GM18526 (cell line): ENCODE results near the gene HOXA6.

ENCODE experiments used
- POLR2A ChIP-seq: IDR thresholded peaks from 3 replicates; pipeline ENCODE4 v1.6.1; 2011; ENCODE audit not compliant: insufficient read length; ENCODE audit errors: extremely low read depth

HOXA6 gene

GRCh38 chr7:27161721-27162560, 14.4 kb upstream of the HOXA6 start:
- no peak for TF ChIP-seq POLR2A

GRCh38 chr7:27161214-27161720, 13.7 kb upstream of the HOXA6 start:
- no peak for TF ChIP-seq POLR2A

- no peak for TF ChIP-seq POLR2A
These were observed 13.1 kb upstream of the HOXA6 start for GRCh38 chr7:27160546-27161213.

- no peak for TF ChIP-seq POLR2A
These were observed 12.6 kb upstream of the HOXA6 start for GRCh38 chr7:27160145-27160545.

GRCh38 chr7:27159266-27160144, 11.9 kb upstream of the HOXA6 start:
- no peak for TF ChIP-seq POLR2A

- no peak for TF ChIP-seq POLR2A
These were observed 11.1 kb upstream of the HOXA6 start for GRCh38 chr7:27158436-27159265.

GRCh38 chr7:27157702-27158431, 10.3 kb upstream of the HOXA6 start:
- TF ChIP-seq POLR2A = no peak

GRCh38 chr7:27156916-27157701, 9.5 kb upstream of the HOXA6 start:
- no peak for TF ChIP-seq POLR2A

- TF ChIP-seq POLR2A = no peak
These were observed 8.9 kb upstream of the HOXA6 start, which contains the start of gene HOXA7 for GRCh38 chr7:27156508-27156898. Gene HOXA7 (minus strand): TSS chr7:27156675. CDS start chr7:27156545, 130 bp downstream.

GRCh38 chr7:27155816-27156507, 8.4 kb upstream of the HOXA6 start:
- no peak for TF ChIP-seq POLR2A

GRCh38 chr7:27154901-27155815, 7.6 kb upstream of the HOXA6 start:
- TF ChIP-seq POLR2A = no peak
